Progenitor cell of endocrine pancreas (in vitro differentiated cells): ENCODE results near the gene PLEKHA6. TPM values are rescaled to one million over a fixed set of nuclear protein-coding genes. Genes with fewer than 3 reads are reported as not detected.

ENCODE experiments used
- DNase-seq: peaks from one replicate; pipeline ENCODE4 v3.0.0; 2021; ENCODE audit warnings: low spot score; ENCODE audit not compliant: unreplicated experiment
- H3K27ac Mint-ChIP-seq: 2 replicates; pipeline ENCODE4 v1.8.0; 2021; ENCODE audit warnings: mild to moderate bottlenecking, moderate library complexity, mixed read lengths
- H3K27me3 Mint-ChIP-seq: 2 replicates; pipeline ENCODE4 v1.8.0; 2021; ENCODE audit warnings: mixed read lengths
- H3K36me3 Mint-ChIP-seq: 2 replicates; pipeline ENCODE4 v1.8.0; 2022; ENCODE audit warnings: mixed read lengths; ENCODE audit not compliant: insufficient read depth
- H3K4me1 Mint-ChIP-seq: 2 replicates; pipeline ENCODE4 v1.8.0; 2021; ENCODE audit warnings: low read depth, mixed read lengths
- H3K4me3 Mint-ChIP-seq: 2 replicates; pipeline ENCODE4 v1.8.0; 2021; ENCODE audit warnings: low read depth, mild to moderate bottlenecking, moderate library complexity, mixed read lengths
- H3K9me3 Mint-ChIP-seq: 2 replicates; pipeline ENCODE4 v1.8.0; 2021; ENCODE audit warnings: low read depth, mixed read lengths
- total RNA-seq: library from RNA; stranded (reverse); gene quantifications from 2 replicates; pipeline ENCODE4 v1.2.1, GENCODE V29; 2021
- TF ChIP-seq, protein P1 (sequence below): fragments of 200-600 bp; sonication (generic); IDR thresholded peaks from one replicate; pipeline ENCODE4 v1.5.0; 2021; ENCODE audit warnings: antibody characterized with exemption, mild to moderate bottlenecking; ENCODE audit not compliant: unreplicated experiment

Gene PLEKHA6
- total RNA-seq, 1 donor from 2014 or later = 66.9 TPM

DNA sequence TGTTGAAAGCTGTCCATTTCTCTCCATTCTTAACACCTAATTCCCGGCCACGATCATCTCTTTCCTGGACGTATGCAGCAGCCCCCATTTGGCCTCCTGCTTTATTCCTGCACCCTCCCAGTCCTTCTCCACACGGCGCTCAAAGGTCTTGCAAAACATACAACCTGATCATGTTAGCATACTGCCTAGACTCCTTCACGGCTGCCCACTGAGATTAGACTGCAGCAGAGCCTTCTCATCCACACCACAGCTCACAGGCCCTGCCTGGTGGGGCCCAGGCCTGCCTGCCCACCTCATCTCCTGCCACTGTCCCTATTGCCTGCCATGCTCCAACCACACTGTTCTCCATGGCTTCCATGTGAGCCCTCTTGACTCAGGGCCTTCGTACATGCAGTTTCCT lies 148.7 kb downstream of the PLEKHA6 start:
- H3K4me1 Mint-ChIP-seq = peaks cover 6% of the 10 kb centered on the region
- no peaks in the 10 kb centered on the region for H3K27me3 Mint-ChIP-seq
- no peaks in the 10 kb centered on the region for H3K9me3 Mint-ChIP-seq

DNA sequence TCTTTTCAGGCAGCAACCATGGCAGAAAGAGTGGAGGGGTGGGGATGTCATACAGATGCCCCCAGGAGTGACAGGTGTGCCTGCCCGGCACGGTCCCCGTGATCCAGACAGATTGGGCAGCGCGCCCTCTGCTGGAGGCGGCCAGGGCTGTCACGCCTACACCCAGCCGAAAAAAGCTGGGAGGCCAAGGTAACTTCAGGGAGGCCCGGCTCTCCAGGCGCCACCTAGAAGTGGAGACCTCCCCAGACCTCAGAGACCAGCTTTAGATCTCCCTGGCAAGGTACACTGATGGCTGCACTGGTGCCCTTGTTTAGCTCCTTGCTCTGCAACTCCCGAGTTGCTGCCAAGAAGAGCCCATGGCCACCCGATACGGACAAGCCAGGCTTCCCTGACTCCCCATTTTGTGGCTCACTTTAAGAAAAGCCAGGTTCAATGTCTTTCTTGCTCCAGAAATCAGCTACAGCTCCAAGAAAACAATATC lies 152.6 kb downstream of the PLEKHA6 start:
- peak; percentile 77 for DNase-seq
- Mint-ChIP-seq H3K36me3 (no peaks in the 10 kb centered on the region), H3K27ac (no peak overlapping the region), H3K4me3 (no peak overlapping the region), H3K9me3 (no peaks in the 10 kb centered on the region), H3K4me1 (peaks cover 2% of the 10 kb centered on the region), H3K27me3 (peaks cover 2% of the 10 kb centered on the region)
- TF ChIP-seq, protein P1, sequence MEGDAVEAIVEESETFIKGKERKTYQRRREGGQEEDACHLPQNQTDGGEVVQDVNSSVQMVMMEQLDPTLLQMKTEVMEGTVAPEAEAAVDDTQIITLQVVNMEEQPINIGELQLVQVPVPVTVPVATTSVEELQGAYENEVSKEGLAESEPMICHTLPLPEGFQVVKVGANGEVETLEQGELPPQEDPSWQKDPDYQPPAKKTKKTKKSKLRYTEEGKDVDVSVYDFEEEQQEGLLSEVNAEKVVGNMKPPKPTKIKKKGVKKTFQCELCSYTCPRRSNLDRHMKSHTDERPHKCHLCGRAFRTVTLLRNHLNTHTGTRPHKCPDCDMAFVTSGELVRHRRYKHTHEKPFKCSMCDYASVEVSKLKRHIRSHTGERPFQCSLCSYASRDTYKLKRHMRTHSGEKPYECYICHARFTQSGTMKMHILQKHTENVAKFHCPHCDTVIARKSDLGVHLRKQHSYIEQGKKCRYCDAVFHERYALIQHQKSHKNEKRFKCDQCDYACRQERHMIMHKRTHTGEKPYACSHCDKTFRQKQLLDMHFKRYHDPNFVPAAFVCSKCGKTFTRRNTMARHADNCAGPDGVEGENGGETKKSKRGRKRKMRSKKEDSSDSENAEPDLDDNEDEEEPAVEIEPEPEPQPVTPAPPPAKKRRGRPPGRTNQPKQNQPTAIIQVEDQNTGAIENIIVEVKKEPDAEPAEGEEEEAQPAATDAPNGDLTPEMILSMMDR = peak; percentile 95

More for the DNA sequence above, 148.7 kb downstream of the PLEKHA6 start:
- H3K27ac Mint-ChIP-seq = no peak overlapping the region
- no peak overlapping the region for H3K4me3 Mint-ChIP-seq
- TF ChIP-seq, protein P1 = no peak
- no peaks in the 10 kb centered on the region for H3K36me3 Mint-ChIP-seq
- no peak for DNase-seq

DNA sequence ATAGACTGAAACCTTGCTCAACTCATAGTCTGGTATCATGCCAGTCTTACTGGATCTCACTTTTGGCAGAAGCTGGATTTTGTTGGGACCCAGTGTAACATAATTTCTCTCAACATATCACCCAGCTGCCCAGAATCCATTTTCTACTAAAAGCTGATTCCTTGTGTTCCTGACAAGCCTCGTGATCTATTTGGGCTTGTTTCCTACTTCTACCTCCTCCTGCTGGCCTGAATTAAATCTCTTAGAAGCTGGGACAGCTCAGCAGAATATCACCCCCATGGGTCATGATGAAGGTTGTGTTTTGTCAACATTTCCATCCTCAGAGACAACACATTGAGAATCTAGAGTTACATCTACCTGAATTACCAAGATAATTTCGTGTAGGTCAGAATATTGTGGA lies 153.6 kb downstream of the PLEKHA6 start:
- Mint-ChIP-seq H3K4me3 (no peak overlapping the region), H3K9me3 (no peaks in the 10 kb centered on the region), H3K27ac (no peak overlapping the region), H3K36me3 (no peaks in the 10 kb centered on the region), H3K27me3 (peaks cover 3% of the 10 kb centered on the region), H3K4me1 (peaks cover 2% of the 10 kb centered on the region)
- TF ChIP-seq, protein P1 = no peak
- DNase-seq = no peak

DNA sequence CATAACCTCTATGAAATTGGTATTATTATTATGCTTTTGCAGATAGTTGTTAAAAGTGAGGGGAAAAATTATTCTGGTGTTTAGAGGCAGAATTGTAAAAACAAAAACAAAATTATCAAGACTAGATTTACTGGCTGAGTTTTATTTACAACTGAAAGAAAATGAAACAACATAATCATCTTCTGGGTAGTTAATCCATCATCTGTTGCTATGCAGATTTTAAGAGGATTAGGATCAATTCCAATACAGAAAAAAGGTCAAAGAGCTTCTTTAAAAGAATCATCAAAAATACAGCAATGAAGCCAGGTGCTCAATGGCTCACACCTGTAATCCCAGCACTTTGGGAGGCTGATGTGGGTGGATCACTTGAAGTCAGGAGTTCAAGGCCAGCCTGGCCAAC lies 154.2 kb downstream of the PLEKHA6 start:
- TF ChIP-seq, protein P1 = no peak
- Mint-ChIP-seq H3K4me3 (no peak overlapping the region), H3K36me3 (no peaks in the 10 kb centered on the region), H3K9me3 (no peaks in the 10 kb centered on the region), H3K27ac (no peak overlapping the region), H3K4me1 (peaks cover 2% of the 10 kb centered on the region), H3K27me3 (peaks cover 6% of the 10 kb centered on the region)
- no peak for DNase-seq

DNA sequence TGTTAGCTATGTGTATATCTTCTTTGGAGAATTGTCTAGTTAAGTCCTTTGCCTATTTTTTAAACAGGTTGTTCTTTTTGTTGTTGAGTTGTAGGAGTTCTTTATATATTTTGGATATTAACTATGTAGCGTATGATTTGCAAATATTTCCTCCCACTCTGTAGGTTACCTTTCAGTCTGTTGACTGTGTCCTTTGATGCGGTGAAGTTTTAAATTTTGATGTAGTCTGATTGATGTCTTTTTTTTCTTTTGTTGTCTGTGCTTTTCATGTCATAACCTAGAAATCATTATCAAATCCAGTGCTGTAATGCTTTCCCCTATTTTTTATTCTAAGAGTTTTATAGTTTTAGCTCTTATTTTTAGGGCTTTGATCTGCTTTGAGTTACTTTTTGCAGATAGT lies 154.8 kb downstream of the PLEKHA6 start:
- H3K36me3 Mint-ChIP-seq = no peaks in the 10 kb centered on the region
- no peak overlapping the region for H3K4me3 Mint-ChIP-seq
- H3K27ac Mint-ChIP-seq = no peak overlapping the region
- TF ChIP-seq, protein P1 = no peak
- H3K4me1 Mint-ChIP-seq = peaks cover 2% of the 10 kb centered on the region
- no peak for DNase-seq
- no peaks in the 10 kb centered on the region for H3K9me3 Mint-ChIP-seq
- H3K27me3 Mint-ChIP-seq = peaks cover 6% of the 10 kb centered on the region
